HG03469 (cell line): ENCODE results near the gene SEC24B.
"Not testable (repeated sequence)": the region's sequence is repeated elsewhere in the genome, so short reads cannot be mapped to it uniquely, and the experiment has no call there.

Experiments
- ATAC-seq: cut with Tn5 transposase; IDR thresholded peaks from one replicate; pipeline ENCODE4 v1.9.1; 2021; ENCODE audit warnings: mild to moderate bottlenecking, moderate library complexity, moderate number of reproducible peaks; ENCODE audit not compliant: unreplicated experiment

Gene SEC24B

DNA sequence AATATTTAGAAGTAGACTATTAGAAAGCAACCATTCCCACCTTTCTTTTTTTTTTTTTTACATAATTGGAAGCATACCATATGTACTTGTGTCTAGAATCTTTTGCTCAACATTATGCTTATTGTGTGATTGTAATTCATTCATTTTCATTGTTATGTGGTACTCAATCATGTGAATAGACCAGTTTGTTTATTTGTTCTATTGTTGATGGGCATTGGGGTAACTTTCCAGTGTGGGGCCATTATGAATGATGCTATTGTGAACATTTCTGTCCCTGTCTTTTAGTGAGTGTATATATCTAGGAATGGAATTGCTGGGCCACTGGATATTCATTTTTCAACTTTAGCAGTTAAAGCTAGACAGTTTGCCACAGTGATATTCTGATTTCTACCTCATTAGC is 63.9 kb downstream of the SEC24B start:
- no peak for ATAC-seq

DNA sequence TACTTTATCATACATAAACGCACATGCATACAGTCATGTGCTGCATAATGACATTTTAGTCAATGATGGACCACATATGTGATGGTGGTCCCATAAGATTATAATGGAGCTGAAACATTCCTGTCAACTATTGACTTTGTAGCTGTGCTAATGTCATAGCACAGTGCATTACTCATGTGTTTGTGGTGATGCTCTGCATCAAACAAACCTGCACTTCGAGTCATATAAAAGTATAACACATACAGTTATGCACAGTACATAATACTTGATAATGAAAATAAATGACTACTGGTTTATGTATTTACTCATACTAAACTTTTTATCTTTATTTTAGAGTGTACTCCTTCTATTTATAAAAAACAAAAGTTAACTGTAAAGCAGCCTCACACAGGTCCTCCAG is 65.9 kb downstream of the SEC24B start:
- ATAC-seq: no peak

- ATAC-seq: no peak
These were observed 73.3 kb downstream of the SEC24B start for GRCh38 chr4:109506890-109507289.

DNA sequence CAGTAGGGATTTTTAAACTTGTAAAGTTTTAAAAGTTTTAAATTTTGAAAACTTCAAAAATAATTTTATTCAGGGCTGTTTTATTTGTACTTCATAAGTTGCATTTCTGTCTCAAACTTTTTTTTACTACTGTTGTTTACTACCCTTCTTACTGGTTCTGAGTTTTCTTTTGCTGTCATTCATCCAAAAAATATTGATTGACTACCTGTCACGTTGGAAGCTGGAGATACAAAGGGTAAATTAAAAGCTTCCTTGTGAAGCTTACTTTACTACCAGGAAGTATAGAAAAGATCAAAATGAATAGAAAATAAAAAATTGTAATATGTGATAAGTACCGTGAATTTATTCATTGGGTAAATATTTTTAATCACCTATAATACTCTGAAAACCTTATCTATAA is 77.1 kb downstream of the SEC24B start:
- ATAC-seq: no peak

- no peak for ATAC-seq
These were observed 77.8 kb downstream of the SEC24B start for GRCh38 chr4:109511414-109511813.

DNA sequence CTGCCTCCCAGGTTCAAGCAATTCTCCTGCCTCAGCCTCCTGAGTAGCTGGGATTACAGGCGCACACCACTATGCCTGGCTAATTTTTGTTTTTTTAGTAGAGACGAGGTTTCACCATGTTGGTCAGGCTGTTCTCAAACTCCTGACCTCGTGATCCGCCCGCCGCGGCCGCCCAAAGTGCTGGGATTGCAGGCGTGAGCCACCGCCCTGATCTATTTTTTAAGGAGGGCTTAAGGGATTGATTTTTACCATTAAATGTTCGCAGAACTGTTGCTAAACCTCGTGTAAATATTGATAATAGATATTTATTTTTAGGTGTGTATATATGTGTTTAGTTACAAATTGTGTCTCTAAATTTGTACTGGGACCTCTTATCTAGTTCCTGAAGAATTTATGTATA is 79.8 kb downstream of the SEC24B start:
- ATAC-seq: not testable (repeated sequence)

GRCh38 chr4:109532182-109532581 is 98.6 kb downstream of the SEC24B start:
- no peak for ATAC-seq

DNA sequence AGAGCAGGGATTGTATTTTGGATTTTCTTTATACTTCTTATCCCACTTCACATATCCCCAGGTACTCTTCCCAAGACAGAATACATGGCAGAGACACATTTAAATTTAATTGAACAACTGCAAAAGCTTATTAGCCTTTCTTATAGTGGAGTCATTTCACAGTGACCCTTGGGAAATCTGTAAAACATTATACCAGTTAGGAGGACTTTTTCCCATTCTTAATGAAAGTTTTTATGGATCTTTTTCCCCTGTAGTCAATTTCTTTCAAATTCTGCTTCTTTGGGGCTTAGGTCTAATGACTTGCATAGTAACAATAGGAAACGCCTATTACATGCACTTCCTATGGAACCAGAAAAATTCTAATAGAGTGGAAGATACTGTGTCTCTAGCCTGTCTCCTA is 111.8 kb downstream of the SEC24B start:
- no peak for ATAC-seq

GRCh38 chr4:109547394-109547793 is 113.8 kb downstream of the SEC24B start:
- ATAC-seq: no peak

DNA sequence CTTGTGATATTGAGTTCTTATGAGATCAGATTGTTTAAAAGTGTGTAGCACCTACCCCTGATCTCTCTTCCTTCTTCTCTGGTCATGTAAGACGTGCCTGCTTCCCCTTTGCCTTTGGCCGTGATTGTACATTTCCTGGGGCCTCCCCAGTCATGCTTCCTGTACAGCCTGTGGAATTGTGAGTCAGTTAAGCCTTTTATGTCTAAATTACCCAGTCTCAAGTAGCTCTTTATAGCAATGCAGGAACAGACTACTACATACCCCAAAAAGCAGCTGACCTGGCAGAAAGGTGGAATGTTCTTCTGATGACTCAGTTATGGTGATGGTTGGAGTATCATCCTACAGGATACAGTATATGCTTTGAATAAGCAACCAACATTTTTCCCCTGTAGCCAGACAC is 115.0 kb downstream of the SEC24B start:
- ATAC-seq: no peak

GRCh38 chr4:109552237-109552636 is 118.6 kb downstream of the SEC24B start:
- no peak for ATAC-seq

DNA sequence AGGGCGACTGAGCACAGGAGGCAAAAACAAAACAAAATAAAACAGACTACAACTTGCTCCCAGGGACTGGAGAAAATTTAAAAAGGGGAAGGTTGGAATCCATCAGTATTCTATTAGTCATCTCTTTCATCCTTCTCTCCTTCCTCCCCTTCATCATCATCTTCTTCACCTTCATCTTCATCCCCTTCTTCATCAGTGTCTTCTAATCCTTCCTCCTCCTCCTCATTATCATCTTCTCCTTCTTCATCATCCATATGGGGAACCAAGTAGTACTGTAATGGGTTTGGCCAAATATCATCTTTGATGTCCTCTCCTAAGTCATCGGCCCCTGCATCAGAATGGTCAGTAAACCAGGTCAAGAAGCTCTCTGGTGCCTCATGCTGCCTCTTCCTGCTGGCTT is 119.5 kb downstream of the SEC24B start:
- no peak for ATAC-seq

- ATAC-seq: no peak
These were observed 121.4 kb downstream of the SEC24B start for GRCh38 chr4:109554971-109555370.

GRCh38 chr4:109557433-109557832 is 123.8 kb downstream of the SEC24B start:
- ATAC-seq: no peak

DNA sequence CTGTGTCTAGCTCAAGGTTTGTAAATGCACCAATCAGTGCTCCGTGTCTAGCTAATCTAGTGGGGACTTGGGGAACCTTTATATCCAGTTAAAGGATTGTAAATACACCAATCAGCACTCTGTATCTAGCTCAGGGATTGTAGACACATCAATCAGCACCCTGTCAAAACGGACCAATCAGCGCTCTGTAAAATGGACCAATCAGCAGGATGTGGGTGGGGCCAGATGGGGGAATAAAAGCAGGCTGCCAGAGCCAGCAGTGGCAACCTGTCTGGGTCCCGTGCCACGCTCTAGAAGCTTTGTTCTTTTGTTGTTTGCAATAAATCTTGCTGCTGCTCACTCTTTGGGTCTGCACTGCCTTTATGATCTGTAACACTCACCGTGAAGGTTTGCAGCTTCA is 124.5 kb downstream of the SEC24B start:
- not testable (repeated sequence) for ATAC-seq

DNA sequence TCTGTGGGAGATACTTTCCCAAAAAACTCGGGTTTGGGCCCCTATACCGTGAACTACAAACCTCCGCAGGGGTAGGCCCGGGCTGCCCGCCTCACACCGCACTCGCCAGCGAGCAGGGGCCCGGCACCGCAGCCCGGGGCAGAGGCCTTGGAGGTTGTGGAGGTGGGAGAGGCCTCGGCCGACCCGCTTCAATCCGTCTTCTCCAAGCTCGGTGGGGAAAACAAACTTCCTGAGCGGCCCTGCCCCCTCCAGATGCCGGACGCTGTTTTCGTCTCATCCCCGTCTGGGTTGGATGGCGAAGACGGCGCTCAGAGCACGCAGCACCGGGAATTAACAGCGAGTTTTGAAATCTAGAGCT is 126.0 kb downstream of the SEC24B start:
- ATAC-seq: peak; percentile 3

DNA sequence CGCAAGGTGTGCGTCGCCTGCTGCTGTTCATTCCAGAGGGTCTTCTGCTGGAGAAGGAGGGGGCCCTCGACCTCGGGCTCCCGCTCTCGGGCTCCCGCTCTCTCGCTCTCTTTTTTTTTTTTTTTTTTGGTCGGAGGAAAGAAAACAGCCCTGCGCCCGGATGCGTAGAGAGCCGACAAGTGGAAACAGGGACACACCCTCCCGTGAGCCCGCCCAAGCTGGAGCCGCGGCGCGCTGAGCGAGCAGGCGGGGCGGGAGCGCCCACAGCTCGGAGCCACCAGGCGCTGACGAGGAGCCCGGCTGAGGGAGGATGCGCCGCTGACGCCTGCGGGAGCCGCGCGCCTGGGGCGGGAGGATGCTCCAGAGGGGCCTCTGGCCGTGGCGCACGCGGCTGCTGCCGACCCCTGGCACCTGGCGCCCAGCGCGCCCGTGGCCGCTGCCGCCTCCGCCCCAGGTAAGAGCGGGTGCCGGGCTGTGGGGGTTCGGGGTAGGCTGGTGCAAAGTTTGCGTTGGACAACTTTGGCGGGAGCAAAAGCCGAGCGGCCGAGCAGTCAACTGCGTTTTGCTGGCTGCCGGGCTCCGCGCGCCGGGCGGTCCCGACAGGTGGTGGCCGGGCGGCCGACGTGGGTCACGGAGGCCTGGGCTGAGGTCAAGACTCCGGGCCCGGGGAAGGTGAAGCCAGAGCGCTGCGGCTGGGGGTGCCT is 126.5 kb downstream of the SEC24B start, which contains the start of gene MCUB:
Gene MCUB (plus strand): TSS at position 264 of the 704 bp plus-strand sequence. CDS start 92 bp downstream, at position 356.
- ATAC-seq: peak; percentile 83

DNA sequence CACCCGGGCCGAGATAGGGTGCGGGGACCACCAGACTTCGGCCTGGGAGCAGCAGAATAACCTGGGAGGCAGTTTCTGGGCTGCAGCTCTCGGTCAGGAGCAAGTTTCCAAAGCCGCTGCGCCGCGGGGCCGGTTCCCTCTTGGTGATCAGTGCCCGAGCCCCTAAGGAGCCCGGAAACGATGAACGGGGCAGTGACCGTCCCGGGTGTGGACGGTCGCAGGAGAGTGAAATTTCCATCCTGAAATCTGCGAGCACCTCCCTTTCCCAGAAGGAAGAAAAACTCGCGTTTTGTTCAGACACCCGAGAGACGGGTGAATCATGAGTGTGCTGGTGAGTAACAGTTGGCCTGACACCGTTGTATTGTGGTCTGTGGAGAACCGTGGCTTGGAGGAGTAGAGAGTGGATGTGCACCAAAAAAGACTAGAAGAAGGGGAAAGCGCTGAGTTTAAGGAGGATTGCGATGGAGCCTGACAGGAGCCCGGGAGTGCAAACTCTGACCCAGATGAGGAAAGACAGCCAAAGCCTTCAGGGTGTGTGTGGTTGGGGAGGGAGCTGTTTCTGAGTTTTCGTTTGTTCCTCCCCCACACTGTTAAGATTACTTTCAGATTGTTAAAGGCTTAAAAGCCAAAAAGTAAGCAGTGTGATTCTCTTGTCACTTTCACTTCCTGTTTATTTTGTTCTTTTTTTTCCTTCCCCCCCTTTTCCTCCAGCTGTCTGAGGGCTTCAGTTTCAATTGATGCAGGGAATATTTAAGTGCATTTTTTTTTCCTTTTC is 127.3 kb downstream of the SEC24B start:
- peak; percentile 66 for ATAC-seq

DNA sequence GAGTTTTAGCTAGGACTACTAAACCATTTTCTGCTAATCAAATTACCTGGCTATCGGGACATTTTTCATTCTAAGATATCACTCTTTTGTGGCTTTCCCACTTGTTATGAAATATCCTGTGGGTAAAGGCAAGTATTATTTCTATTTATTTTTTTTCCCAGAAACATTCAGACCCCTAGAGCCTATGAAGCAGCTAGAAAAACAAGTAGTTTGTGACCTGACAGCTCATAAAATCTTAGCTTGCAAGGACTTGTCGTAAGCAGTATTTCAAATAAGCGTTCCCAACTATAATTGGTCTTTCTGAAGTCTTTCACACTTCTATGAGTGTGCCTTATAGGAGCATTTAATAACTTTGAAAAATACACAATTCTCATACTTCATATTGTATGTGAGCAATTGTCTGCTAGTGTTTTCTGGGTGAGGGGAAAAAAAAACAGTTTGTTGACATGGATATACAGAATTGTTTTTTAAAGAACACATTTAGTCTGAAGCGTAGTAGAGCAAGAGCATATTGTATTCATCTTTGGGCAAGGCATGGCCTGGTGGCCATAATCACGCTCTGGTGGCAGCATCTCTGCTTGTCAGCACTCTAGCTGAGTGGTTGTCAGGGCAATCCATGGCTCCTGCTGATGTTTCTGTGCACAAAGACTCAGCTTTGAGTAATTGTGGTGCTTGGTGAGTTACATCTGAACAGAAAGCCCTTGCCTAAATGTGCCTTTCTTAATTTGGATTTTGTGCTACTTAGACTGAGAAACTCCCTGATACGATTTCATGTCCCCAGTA is 129.0 kb downstream of the SEC24B start:
- ATAC-seq: no peak

DNA sequence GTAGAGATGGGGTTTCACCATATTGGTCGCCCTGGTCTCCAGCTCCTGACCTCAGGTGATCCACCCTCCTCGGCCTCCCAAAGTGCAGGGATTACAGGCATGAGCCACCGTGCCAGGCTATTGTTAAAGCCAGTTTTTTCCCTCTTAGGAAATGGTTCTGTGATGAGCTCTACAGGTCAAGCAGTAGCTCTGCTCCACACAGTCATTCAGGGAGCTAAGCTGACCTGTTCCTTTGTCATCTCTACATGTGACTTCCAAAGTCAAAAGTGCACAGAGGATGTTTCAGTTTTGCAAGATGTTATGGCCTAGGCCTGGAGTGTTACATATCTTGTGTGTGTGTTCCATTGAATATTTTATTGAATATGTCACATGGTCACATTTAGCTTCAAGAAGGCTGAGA is 137.9 kb downstream of the SEC24B start:
- no peak for ATAC-seq

DNA sequence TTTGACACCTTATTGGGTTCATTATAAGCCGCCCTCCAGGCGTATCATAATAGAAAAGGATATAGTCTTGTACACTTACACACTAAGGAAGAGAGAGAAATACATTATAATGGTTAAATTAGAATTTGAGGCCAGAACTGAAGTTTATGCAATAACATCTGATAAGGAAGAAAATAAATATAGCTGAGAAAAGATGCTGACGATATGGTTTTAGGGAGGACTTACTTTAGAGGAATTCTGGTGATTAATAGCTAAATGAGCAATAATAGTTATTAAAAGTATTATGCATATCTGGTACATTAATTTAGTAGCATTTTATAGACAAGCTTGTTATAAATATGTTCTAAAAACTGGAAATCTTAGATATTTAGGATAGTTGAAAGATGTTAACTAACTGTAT is 138.5 kb downstream of the SEC24B start:
- no peak for ATAC-seq

- ATAC-seq: no peak
These were observed 140.8 kb downstream of the SEC24B start for GRCh38 chr4:109574443-109574850.
